T-helper 2 cell treated with Interferon-gamma antibody and Interleukin-4, amounts not matched to agents 5 μg/mL and 100 μg/mL, for 36 hours (primary cell): ENCODE results near the gene MARVELD3.
"Not testable (repeated sequence)": the region's sequence is repeated elsewhere in the genome, so short reads cannot be mapped to it uniquely, and the experiment has no call there.

ENCODE experiments used
- DNase-seq: peaks from one replicate; pipeline ENCODE4 v3.0.0; 2021; ENCODE audit warnings: low spot score
- H3K27ac Mint-ChIP-seq: one replicate; pipeline ENCODE4 v1.8.0; 2021; ENCODE audit warnings: mild to moderate bottlenecking, mixed read lengths
- H3K27me3 Mint-ChIP-seq: one replicate; pipeline ENCODE4 v1.8.0; 2021; ENCODE audit warnings: low read depth, mixed read lengths
- H3K36me3 Mint-ChIP-seq: one replicate; pipeline ENCODE4 v1.8.0; 2021; ENCODE audit warnings: low read depth, mixed read lengths
- H3K4me1 Mint-ChIP-seq: one replicate; pipeline ENCODE4 v1.8.0; 2021; ENCODE audit warnings: low read depth, mixed read lengths
- H3K4me3 Mint-ChIP-seq: one replicate; pipeline ENCODE4 v1.8.0; 2022; ENCODE audit warnings: mild to moderate bottlenecking, moderate library complexity, mixed read lengths
- H3K9me3 Mint-ChIP-seq: one replicate; pipeline ENCODE4 v1.8.0; 2021; ENCODE audit warnings: mixed read lengths

Gene MARVELD3

DNA sequence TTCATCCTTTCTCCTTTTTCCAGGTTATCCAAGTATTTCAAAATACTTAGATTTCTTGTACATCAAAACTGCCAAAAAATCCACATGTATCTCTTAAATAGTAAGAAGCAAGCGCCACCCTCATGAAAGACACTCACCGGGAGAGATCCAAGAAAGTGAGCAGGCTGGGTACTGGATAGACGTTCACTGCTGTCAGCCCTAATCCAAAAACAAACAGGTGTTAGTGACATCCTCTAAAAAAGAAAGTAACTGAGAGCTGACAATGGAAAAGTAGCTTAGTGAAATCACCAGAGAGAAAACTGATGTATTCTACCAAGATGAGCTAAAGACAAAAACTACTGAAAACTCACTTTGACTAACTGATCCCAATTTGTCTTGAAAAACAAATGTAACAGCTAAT, 46.1 kb downstream of the MARVELD3 start:
- no peaks in the 10 kb centered on the region for H3K27me3 Mint-ChIP-seq
- no peak for DNase-seq
- H3K4me3 Mint-ChIP-seq, result no peak overlapping the region
- no peak overlapping the region for H3K27ac Mint-ChIP-seq
- H3K36me3 Mint-ChIP-seq, result peaks cover 11% of the 10 kb centered on the region
- no peaks in the 10 kb centered on the region for H3K4me1 Mint-ChIP-seq
- H3K9me3 Mint-ChIP-seq, result no peaks in the 10 kb centered on the region

GRCh38 chr16:71672803-71673581, 47.0 kb downstream of the MARVELD3 start:
- DNase-seq, result no peak
- Mint-ChIP-seq H3K4me3 (no peak overlapping the region), H3K27me3 (no peaks in the 10 kb centered on the region), H3K36me3 (peaks cover 12% of the 10 kb centered on the region), H3K27ac (no peak overlapping the region), H3K4me1 (no peaks in the 10 kb centered on the region), H3K9me3 (no peaks in the 10 kb centered on the region)

DNA sequence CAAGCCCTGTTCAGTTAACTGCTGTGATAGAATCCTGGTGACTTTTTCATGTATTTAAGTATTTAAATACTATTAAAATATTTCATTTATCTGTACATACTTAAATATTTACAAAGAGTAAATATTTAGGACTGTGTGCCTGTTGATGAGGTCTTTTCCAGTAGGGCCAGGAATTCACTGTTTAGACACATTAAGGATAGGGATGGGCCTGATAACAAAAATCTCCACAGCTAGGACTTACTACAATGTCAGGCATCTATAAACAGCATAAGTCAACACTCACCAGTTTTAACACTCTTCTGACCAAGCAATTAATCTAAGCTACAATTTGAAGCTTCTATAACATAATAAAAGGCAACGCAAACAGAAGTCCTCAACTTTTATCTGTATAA, 47.6 kb downstream of the MARVELD3 start:
- H3K27ac Mint-ChIP-seq, result no peak overlapping the region
- no peaks in the 10 kb centered on the region for H3K27me3 Mint-ChIP-seq
- H3K4me3 Mint-ChIP-seq, result no peak overlapping the region
- DNase-seq, result no peak
- no peaks in the 10 kb centered on the region for H3K4me1 Mint-ChIP-seq
- H3K9me3 Mint-ChIP-seq, result no peaks in the 10 kb centered on the region
- peaks cover 12% of the 10 kb centered on the region for H3K36me3 Mint-ChIP-seq

GRCh38 chr16:71674229-71674628, 48.2 kb downstream of the MARVELD3 start:
- Mint-ChIP-seq H3K27me3 (no peaks in the 10 kb centered on the region), H3K4me1 (no peaks in the 10 kb centered on the region), H3K27ac (no peak overlapping the region), H3K9me3 (no peaks in the 10 kb centered on the region), H3K36me3 (peaks cover 12% of the 10 kb centered on the region), H3K4me3 (no peak overlapping the region)
- no peak for DNase-seq

DNA sequence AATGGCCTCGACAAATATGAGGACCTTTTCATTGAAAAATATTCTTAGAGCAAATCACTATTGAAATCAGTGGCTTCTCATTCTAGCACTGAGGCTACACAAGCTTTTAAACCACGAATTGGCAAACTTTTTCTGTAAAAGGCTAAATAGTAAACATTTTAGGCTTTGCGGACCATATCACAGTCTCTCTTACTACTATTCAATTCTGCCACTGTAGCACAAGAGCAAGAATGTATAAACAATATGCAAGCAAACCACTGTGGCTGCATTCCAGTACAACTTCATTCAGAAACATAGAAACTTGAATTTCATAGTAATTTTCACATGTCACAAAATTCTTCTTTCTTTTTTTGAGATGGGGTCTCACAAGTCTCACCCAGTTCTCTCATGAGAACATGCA, 49.4 kb downstream of the MARVELD3 start:
- no peaks in the 10 kb centered on the region for H3K27me3 Mint-ChIP-seq
- no peak overlapping the region for H3K4me3 Mint-ChIP-seq
- peaks cover 12% of the 10 kb centered on the region for H3K36me3 Mint-ChIP-seq
- no peaks in the 10 kb centered on the region for H3K9me3 Mint-ChIP-seq
- H3K4me1 Mint-ChIP-seq, result no peaks in the 10 kb centered on the region
- DNase-seq, result no peak
- H3K27ac Mint-ChIP-seq, result no peak overlapping the region

GRCh38 chr16:71676236-71676635, 50.3 kb downstream of the MARVELD3 start:
- Mint-ChIP-seq H3K36me3 (peaks cover 14% of the 10 kb centered on the region), H3K9me3 (no peaks in the 10 kb centered on the region)

DNA sequence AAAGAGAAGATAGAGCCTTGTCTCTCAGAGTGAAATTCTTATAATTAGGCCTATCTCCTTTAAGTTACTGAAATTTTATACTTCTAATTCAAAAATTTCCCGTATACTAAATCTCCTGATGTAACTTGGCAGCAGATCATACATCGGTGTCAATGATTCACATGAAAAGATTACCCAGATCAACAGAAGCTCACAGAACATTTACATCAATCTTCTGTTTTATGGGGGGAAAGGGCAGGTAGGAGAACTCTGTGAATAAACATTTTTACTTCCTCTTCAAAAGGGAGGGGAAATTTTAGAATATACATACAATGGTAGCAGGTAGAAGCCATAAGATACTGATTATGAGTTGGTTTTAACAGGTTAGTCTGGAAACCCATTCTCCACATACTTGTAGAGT, 55.4 kb downstream of the MARVELD3 start:
- no peaks in the 10 kb centered on the region for H3K4me1 Mint-ChIP-seq
- H3K36me3 Mint-ChIP-seq, result peaks cover 13% of the 10 kb centered on the region
- no peak overlapping the region for H3K27ac Mint-ChIP-seq

More at GRCh38 chr16:71676236-71676635, 50.3 kb downstream of the MARVELD3 start:
- Mint-ChIP-seq H3K27ac (no peak overlapping the region), H3K4me3 (no peak overlapping the region), H3K27me3 (no peaks in the 10 kb centered on the region), H3K4me1 (no peaks in the 10 kb centered on the region)
- no peak for DNase-seq

GRCh38 chr16:71684280-71684679, 58.3 kb downstream of the MARVELD3 start:
- H3K27ac Mint-ChIP-seq, H3K4me1 Mint-ChIP-seq, H3K27me3 Mint-ChIP-seq, H3K9me3 Mint-ChIP-seq, H3K4me3 Mint-ChIP-seq, DNase-seq: not testable (repeated sequence)
- H3K36me3 Mint-ChIP-seq, result peaks cover 11% of the 10 kb centered on the region

More for the DNA sequence above, 55.4 kb downstream of the MARVELD3 start:
- Mint-ChIP-seq H3K4me3 (no peak overlapping the region), H3K27me3 (no peaks in the 10 kb centered on the region), H3K9me3 (no peaks in the 10 kb centered on the region)
- no peak for DNase-seq
